H1 (cell line): Measurements from ENCODE around the gene EFNA3. TPM values are rescaled to one million over a fixed set of nuclear protein-coding genes. Genes with fewer than 3 reads are reported as not detected.

ENCODE experiments used
- BRCA1 ChIP-seq: IDR thresholded peaks from 2 replicates; pipeline ENCODE4 v1.6.1; 2012; ENCODE audit warnings: low read depth, low read length, improper control_type of control experiment
- HDAC2 ChIP-seq, 2 experiments: fragments of 300-600 bp in 1 of 2; sonication (generic) in 1 of 2; IDR thresholded peaks; 2 replicates each; pipeline ENCODE4 v1.6.1; 2011 to 2012; ENCODE audit warnings: low read depth in 2 of 2, low read length in 2 of 2, mild to moderate bottlenecking in 2 of 2, moderate library complexity in 2 of 2, borderline replicate concordance in 1 of 2, inconsistent platforms in 1 of 2
- JUND ChIP-seq: IDR thresholded peaks from 2 replicates; pipeline ENCODE4 v1.6.1; 2011; ENCODE audit warnings: mild to moderate bottlenecking, improper control_type of control experiment, low read length
- KDM1A ChIP-seq: fragments of 200-600, 300-600 bp; sonication (generic); IDR thresholded peaks from 2 replicates; pipeline ENCODE4 v1.7.1; 2016; ENCODE audit warnings: mild to moderate bottlenecking, low read length, borderline replicate concordance
- RFX5 ChIP-seq: IDR thresholded peaks from 2 replicates; pipeline ENCODE4 v1.6.1; 2011; ENCODE audit warnings: low read depth, low read length, improper control_type of control experiment, borderline replicate concordance
- polyA plus RNA-seq, 7 experiments: library from polyadenylated mRNA; depleted of rRNA in 3 of 7; stranded (reverse) in 5 of 7; unstranded in 2 of 7; fragments of >200 nt in 5 of 7; fragments of 200-250 nt in 2 of 7; gene quantifications; 1 replicate in 5 of 7; 2 replicates in 1 of 7; 4 replicates in 1 of 7; pipeline versions ENCODE4 v1.2.1 to v1.2.3, GENCODE V29; 2011 to 2013; ENCODE audit warnings: missing spikeins in 2 of 7, mixed read lengths in 2 of 7
- total RNA-seq: library from RNA; stranded (reverse); fragmentation: NEBNext Ultra II Directional; extraction: Animal tissue kit (Norgen Biotek cat#: 25700); gene quantifications from 2 replicates; pipeline ENCODE4 v1.2.1, GENCODE V29; 2021

The EFNA3 gene
- total and polyA plus RNA-seq, 2 of the 8 experiments (the other 6 are each of a cell fraction or from before 2014, with no cell fraction given) = 10.8 to 13.8 TPM

- peak; percentile 73 to 88; a peak in 2 of 4 replicates for TF ChIP-seq HDAC2 (IDR thresholded peaks at IDR 0.05; ENCODE audit: borderline replicate concordance in 1 of 2, low read depth in 2 of 2, low read length in 2 of 2)
- TF ChIP-seq RFX5 = no peak
- TF ChIP-seq JUND = no peak
- TF ChIP-seq KDM1A = no peak
- TF ChIP-seq BRCA1 = no peak
Observed at GRCh38 chr1:155091071-155092051, 12.7 kb downstream of the EFNA3 start (continued).
